Suprapubic skin (tissue), 4 donors: Measurements from ENCODE around the gene SEMA4A. TPM values are rescaled to one million over a fixed set of nuclear protein-coding genes. Genes with fewer than 3 reads are reported as not detected.

ENCODE experiments used
- DNase-seq, 2 donors: peaks; one replicate each; pipeline ENCODE4 v3.0.0-alpha.2; 2019; ENCODE audit warnings: low spot score in 2 of 2
- H3K27ac ChIP-seq: fragments of 200-600 bp; sonication (generic); one replicate; pipeline ENCODE4 v1.5.1; 2019
- H3K27me3 ChIP-seq: fragments of 200-600 bp; sonication (generic); one replicate; pipeline ENCODE4 v1.5.1; 2019
- H3K36me3 ChIP-seq: fragments of 200-600 bp; sonication (generic); one replicate; pipeline ENCODE4 v1.5.1; 2019
- H3K4me1 ChIP-seq: fragments of 200-600 bp; sonication (generic); one replicate; pipeline ENCODE4 v1.5.1; 2019
- H3K4me3 ChIP-seq: fragments of 200-600 bp; sonication (generic); one replicate; pipeline ENCODE4 v1.5.1; 2019; ENCODE audit warnings: mild to moderate bottlenecking
- H3K9me3 ChIP-seq: fragments of 200-600 bp; sonication (generic); one replicate; pipeline ENCODE4 v1.5.1; 2019
- EP300 ChIP-seq: sonication (generic); formaldehyde crosslinking; IDR thresholded peaks from one replicate; pipeline ENCODE4 v1.6.1; 2017; ENCODE audit warnings: antibody characterized with exemption
- POLR2A ChIP-seq, 2 donors: fragments of 450-650 bp; IDR thresholded peaks; one replicate each; pipeline ENCODE4 v1.6.1; 2017; ENCODE audit warnings: antibody characterized with exemption in 2 of 2, mild to moderate bottlenecking in 2 of 2, moderate library complexity in 2 of 2
- POLR2AphosphoS5 ChIP-seq, 3 donors: sonication (generic); formaldehyde crosslinking; IDR thresholded peaks; one replicate each; pipeline ENCODE4 v1.6.1; 2017; ENCODE audit warnings: antibody characterized with exemption in 3 of 3
- WGBS: methylation state at CpG from one replicate; pipeline ENCODE4 v1.1.5; 2018; 5-methylcytosine and 5-hydroxymethylcytosine counted together
- total RNA-seq, 4 donors: library from RNA; depleted of rRNA; stranded (reverse); fragments of >200 nt; gene quantifications; one replicate each; pipeline ENCODE4 v1.1.0, GENCODE V29; 2016
- TF ChIP-seq, protein P1 (sequence below), 2 donors: fragments of 200-600 bp in 1 of 2; fragments of 450-650 bp in 1 of 2; sonication (generic) in 1 of 2; IDR thresholded peaks; one replicate each; pipeline ENCODE4 v1.5.1; 2016 to 2019; ENCODE audit warnings: antibody characterized with exemption in 2 of 2, mild to moderate bottlenecking in 1 of 2, moderate library complexity in 1 of 2

The SEMA4A gene
- total RNA-seq, 4 donors from 2014 or later: 43.8 to 61.2 (median 50.2) TPM

DNA sequence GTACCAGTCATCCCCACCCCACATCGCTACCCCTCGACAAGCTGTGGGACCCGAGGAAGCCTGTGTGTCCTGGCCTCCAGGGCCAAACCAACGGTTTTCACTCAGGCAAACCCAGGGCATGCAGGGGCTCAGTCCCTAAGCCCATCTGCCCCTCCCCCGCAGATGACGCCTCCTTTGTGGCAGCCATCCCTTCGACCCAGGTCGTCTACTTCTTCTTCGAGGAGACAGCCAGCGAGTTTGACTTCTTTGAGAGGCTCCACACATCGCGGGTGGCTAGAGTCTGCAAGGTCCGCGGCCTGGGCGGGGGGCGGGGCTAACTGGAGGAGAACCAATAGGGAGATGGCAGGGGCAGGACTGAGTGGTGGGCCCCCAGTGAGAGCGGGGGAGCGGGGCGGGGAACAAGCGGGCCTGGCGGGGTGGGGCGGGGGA, 7.4 kb downstream of the SEMA4A start:
- whole genome bisulfite sequencing: 17% methylated on average over 6 of the region's 22 CpGs
- no peak for TF ChIP-seq EP300
- no peak for TF ChIP-seq POLR2AphosphoS5 (IDR thresholded peaks at IDR 0.05)
- TF ChIP-seq POLR2A (IDR thresholded peaks at IDR 0.05): no peak
- TF ChIP-seq, protein P1, sequence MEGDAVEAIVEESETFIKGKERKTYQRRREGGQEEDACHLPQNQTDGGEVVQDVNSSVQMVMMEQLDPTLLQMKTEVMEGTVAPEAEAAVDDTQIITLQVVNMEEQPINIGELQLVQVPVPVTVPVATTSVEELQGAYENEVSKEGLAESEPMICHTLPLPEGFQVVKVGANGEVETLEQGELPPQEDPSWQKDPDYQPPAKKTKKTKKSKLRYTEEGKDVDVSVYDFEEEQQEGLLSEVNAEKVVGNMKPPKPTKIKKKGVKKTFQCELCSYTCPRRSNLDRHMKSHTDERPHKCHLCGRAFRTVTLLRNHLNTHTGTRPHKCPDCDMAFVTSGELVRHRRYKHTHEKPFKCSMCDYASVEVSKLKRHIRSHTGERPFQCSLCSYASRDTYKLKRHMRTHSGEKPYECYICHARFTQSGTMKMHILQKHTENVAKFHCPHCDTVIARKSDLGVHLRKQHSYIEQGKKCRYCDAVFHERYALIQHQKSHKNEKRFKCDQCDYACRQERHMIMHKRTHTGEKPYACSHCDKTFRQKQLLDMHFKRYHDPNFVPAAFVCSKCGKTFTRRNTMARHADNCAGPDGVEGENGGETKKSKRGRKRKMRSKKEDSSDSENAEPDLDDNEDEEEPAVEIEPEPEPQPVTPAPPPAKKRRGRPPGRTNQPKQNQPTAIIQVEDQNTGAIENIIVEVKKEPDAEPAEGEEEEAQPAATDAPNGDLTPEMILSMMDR (IDR thresholded peaks at IDR 0.05): no peak
- Histone ChIP-seq H3K27me3 (no peaks in the 10 kb centered on the region), H3K4me3 (peak overlapping the region; percentile 52), H3K36me3 (peaks cover 50% of the 10 kb centered on the region), H3K4me1 (peaks cover 19% of the 10 kb centered on the region), H3K27ac (peak overlapping the region; percentile 76), H3K9me3 (no peaks in the 10 kb centered on the region)
- peak; percentile 92 to 94 for DNase-seq

DNA sequence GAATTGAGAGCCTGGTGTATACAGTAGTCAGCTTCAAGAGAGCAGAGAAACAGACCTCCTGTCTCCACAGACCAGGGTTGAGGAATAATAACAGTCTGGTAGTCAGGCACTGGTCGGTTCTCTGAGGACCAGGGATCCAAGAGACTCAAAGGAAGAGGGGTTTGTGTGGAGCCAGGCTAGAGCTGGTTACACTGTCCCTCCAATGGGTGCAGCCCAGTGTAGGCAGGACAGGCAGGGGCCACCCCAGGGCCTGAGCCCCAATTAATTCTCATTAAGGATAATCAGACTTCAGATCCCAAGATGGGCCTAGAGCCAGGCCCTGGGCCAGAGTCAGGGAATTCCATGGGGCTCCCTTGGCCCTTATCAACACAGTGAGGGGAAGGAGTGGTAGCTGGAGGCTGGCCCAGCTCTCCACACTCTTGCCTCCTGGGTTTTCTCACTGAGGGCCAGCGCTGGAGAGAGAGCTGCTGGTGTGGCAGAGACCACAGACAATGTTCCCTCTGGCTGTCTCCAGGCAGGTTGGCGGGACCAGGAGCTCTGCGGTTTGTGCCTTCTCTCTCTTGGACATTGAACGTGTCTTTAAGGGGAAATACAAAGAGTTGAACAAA, 9.1 kb downstream of the SEMA4A start:
- TF ChIP-seq, protein P1 (IDR thresholded peaks at IDR 0.05): no peak
- TF ChIP-seq POLR2A (IDR thresholded peaks at IDR 0.05) (no peak), EP300 (no peak), POLR2AphosphoS5 (IDR thresholded peaks at IDR 0.05) (no peak)
- no peak for DNase-seq
- peaks cover 19% of the 10 kb centered on the region for H3K4me1 ChIP-seq
- no peaks in the 10 kb centered on the region for H3K9me3 ChIP-seq
- 74% methylated on average over 5 of the region's 5 CpGs for WGBS
- peaks cover 54% of the 10 kb centered on the region for H3K36me3 ChIP-seq
- no peak overlapping the region for H3K4me3 ChIP-seq
- H3K27ac ChIP-seq: no peak overlapping the region
- H3K27me3 ChIP-seq: no peaks in the 10 kb centered on the region

- H3K4me1 ChIP-seq: peaks cover 19% of the 10 kb centered on the region
- H3K27me3 ChIP-seq: no peaks in the 10 kb centered on the region
- no peaks in the 10 kb centered on the region for H3K9me3 ChIP-seq
- H3K4me3 ChIP-seq: no peak overlapping the region
- H3K27ac ChIP-seq: no peak overlapping the region
- H3K36me3 ChIP-seq: peaks cover 52% of the 10 kb centered on the region
- 97% methylated on average over 1 of the region's 1 CpG for WGBS
- TF ChIP-seq POLR2AphosphoS5 (IDR thresholded peaks at IDR 0.05): no peak
- no peak for TF ChIP-seq EP300
- TF ChIP-seq, protein P1 (IDR thresholded peaks at IDR 0.05): no peak
- no peak for TF ChIP-seq POLR2A (IDR thresholded peaks at IDR 0.05)
- DNase-seq: no peak
Observed at GRCh38 chr1:156163712-156164111, 10.3 kb downstream of the SEMA4A start.

GRCh38 chr1:156164125-156164831, 10.9 kb downstream of the SEMA4A start:
- H3K4me3 ChIP-seq: no peak overlapping the region
- TF ChIP-seq EP300: no peak
- no peak for TF ChIP-seq POLR2A (IDR thresholded peaks at IDR 0.05)
- no peak for TF ChIP-seq POLR2AphosphoS5 (IDR thresholded peaks at IDR 0.05)
- TF ChIP-seq, protein P1 (IDR thresholded peaks at IDR 0.05): no peak
- peaks cover 51% of the 10 kb centered on the region for H3K36me3 ChIP-seq
- H3K27ac ChIP-seq: no peak overlapping the region
- no peaks in the 10 kb centered on the region for H3K9me3 ChIP-seq
- 89% methylated on average over 6 of the region's 6 CpGs for WGBS
- DNase-seq: no peak
- no peaks in the 10 kb centered on the region for H3K27me3 ChIP-seq
- peaks cover 19% of the 10 kb centered on the region for H3K4me1 ChIP-seq

DNA sequence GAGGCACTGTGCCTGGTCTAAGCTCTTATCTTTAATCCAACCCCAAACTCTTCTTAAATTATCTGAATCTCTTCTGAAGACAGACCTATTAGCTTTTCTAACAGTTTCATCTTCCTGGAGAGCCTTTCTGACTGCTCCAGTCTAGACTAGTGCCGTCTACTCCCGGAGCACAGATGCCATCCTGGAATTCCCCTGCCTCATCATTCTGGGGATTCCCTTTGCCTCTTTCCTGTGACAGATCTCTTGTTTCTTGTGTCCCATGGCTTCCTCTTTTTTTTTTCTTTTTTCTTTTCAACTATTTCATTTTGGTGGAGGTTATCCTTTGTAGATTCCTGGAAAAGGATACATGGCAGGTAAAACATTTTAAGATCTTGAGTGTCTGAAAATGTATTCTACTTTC, 11.7 kb downstream of the SEMA4A start:
- TF ChIP-seq POLR2AphosphoS5 (IDR thresholded peaks at IDR 0.05) (no peak), POLR2A (IDR thresholded peaks at IDR 0.05) (no peak), EP300 (no peak)
- TF ChIP-seq, protein P1 (IDR thresholded peaks at IDR 0.05): no peak
- Histone ChIP-seq H3K36me3 (peaks cover 52% of the 10 kb centered on the region), H3K4me1 (peaks cover 17% of the 10 kb centered on the region), H3K27me3 (no peaks in the 10 kb centered on the region), H3K27ac (no peak overlapping the region), H3K9me3 (no peaks in the 10 kb centered on the region), H3K4me3 (no peak overlapping the region)
- WGBS: 34% methylated on average over 2 of the region's 2 CpGs
- DNase-seq: no peak
